GM19351 (cell line): ENCODE data around the gene PARD6G.
"Not testable (repeated sequence)": the region's sequence is repeated elsewhere in the genome, so short reads cannot be mapped to it uniquely, and the experiment has no call there.

Experiments used
- ATAC-seq: cut with Tn5 transposase; IDR thresholded peaks from one replicate; pipeline ENCODE4 v1.9.1; 2021; ENCODE audit warnings: mild to moderate bottlenecking, moderate library complexity; ENCODE audit not compliant: unreplicated experiment

PARD6G gene

DNA sequence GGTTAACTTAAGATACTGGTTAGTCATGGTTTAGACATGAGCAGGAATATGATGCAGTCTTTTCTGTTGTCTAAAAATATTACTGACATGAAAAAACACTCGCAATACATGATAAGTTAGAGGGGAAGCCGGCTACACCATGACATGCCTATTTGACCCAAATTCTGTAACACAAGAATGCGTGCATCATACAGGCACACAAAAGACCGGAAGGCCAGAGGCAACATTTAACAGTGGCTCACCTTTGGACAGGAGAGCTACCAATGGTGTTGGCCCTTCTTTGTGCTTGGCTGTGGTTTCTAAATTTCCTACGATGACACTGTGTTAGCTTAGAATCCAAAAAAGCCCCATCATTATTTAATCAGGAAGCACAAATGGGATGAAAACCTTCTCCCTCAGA lies 4.1 kb downstream of the PARD6G start:
- ATAC-seq: no peak

DNA sequence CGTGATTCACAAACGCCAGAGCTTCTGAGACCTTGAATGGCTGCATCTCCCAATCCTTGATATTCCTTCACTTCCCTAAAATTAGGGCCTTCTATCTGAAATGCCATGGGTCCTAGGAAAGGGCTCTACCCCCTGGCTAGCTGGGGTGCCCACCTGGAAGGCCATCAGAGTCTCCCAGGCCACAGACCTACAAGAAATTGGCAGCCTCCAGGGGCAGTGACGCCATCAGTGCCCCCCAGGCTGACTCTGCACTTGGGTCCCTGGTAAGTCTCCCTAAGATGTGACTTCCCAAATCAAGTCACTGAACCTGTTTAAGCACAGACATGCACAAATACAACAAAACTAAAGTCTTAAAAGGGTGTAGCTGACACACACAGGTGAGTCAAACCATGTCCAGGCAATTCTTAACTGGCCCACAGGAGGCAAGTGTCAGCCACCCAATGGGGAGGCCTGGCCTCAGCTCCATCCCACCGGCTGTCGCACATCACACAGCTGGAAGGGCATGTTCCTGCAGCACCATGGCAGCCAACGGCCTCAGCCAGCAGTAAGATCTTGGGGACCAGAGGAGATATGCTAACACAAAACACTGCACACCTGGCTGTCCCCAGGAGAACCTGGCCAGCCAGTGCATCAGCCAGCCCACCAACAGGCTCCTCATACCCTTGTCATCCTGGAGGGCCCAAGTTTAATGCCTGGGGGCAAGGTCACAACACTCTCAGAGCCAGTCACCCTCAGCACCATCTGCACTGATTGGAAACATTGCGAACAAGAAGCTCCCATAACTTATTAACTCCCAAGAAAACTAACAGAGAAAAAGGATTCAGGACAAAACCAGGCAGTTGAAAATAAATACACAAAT lies 5.2 kb downstream of the PARD6G start:
- no peak for ATAC-seq

DNA sequence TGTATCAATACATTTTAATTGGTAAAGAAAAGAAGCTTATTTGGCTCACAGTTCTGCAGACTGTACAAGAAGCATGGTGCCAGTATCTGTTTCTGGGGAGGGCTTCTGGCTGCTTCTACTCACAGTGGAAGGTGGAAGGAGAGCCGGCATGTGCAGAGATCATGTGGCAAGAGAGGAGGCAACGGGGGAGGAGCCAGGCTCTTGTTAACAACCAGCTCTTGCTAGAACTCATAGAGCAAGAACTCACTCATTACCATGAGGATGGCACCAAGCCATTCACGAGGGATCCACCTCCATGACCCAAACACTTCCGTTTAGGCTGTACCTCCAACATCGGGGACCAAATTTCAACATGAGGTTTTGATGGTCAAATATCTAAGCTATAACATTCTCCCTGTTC lies 7.5 kb downstream of the PARD6G start:
- ATAC-seq: no peak

DNA sequence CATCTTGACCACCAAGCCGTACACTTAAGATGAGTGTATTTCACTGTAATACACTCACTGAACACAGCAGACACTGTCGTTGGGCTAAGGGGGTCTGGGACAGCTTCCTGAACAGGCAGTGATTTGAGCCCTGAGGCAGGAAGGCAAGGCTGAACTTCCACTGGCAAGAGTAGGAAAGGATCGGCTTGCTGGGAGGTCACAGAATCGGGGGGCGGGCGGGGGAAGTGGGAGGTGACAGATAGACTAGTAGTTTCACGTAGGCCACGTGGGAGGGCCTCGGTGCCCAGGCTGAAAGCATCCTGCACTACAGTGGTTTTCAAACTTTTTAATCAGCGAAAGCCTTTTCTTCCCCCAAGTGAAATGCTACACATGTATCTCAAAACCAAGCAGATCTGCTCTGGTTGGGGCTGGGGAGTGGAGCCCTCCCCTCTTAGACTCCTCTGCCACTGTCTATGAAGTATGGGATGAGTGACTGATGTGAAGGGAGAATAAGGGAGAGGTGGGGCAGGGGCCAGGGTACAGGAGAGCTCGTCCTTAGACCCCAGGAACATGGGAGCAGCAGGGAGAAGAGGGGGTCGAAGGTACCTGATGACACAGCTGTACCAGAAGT lies 8.6 kb downstream of the PARD6G start:
- no peak for ATAC-seq

DNA sequence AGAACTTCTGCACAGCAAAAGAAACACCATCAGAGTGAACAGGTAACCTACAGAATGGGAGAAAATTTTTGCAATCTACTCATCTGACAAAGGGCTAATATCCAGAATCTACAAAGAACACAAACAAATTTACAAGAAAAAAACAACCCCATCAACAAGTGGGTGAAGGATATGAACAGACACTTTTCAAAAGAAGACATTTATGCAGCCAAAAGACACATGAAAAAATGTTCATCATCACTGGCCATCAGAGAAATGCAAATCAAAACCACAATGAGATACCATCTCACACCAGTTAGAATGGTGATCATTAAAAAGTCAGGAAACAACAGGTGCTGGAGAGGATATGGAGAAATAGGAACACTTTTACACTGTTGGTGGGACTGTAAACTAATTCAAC lies 9.8 kb downstream of the PARD6G start:
- not testable (repeated sequence) for ATAC-seq

DNA sequence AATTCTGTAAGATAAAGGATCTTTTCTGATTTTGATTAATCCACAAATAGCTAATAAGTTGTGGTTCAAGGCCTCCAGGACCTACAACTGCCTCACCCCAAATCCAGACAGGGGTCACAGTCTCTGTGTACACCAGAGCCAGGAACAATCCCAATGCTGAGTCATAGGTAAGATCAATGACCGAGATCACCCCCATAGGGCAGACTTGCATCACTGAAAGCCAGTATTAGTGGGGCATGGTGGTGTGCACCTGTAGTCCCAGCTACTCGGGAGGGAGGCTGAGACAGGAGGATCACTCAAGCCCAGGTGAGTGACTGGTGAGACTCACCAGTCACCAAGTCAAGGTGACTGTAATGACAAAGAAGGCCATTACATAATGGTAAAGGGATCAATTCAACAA lies 12.9 kb downstream of the PARD6G start:
- no peak for ATAC-seq

DNA sequence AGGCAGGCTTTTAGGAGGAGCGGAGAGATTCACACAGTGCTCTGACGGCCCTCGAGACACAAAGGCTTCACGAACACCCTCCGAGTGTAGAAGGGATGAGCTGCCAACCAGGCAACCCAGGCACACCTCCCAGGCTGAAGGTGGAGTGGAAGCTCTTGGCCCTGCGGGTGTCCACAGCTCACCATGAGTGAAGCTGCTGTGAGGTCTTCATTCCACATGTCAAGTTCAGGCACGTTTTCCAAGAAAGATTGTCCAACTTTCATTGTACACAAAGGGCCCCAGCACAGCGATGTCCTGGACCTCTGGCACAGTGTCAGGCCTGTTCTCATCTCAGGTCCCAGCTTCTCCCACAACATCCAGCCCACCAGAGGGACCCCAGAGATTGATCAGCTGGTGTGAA lies 13.4 kb downstream of the PARD6G start:
- ATAC-seq: no peak

DNA sequence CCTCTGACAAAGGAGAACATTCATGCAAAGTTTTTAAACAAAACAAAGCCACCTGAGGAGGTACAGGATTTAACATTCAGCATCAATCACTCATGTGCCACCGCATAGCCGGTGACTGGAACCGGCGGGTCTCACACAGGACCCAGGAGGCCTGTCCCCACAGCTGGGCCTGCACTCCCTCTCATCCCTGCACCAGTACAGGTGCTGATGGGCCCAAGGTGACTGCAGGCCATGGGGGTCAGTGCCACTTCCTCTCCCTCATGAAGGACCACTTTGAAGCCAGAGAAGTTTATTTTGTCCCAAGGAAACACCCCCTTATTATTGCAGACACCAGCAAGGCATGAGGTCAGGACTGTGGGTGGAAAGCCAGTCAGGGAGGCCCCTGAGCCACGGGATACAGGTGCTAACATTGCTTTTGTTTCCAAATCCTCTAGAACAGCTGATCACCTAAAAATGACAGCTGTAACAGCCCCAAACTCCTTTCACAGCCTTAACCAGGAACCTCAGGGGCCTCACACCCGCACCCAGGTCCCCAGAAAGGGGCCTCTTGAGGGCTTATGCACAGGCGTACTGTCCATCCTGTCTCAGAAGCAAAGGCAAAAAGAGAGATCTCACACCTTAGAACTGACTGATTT lies 14.0 kb downstream of the PARD6G start:
- ATAC-seq: no peak

DNA sequence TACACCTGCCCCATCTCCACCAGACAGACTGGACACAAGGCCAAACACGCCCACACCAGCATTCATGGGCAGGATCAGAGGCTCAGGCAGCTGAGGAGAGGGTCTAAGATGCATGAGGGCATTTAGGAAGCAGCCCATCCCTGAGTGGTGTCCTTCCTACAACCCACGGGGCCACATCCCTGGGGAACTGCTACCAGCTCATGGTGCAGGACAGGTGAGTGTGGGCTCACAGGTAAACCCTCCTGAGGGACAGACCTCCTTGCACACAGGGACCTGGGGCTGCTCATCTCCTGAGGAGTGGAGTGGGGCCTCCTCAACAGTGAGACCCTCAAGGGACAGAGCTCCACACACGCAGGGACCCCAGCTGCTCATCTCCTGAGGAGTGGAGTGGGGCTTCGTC lies 14.6 kb downstream of the PARD6G start:
- no peak for ATAC-seq

DNA sequence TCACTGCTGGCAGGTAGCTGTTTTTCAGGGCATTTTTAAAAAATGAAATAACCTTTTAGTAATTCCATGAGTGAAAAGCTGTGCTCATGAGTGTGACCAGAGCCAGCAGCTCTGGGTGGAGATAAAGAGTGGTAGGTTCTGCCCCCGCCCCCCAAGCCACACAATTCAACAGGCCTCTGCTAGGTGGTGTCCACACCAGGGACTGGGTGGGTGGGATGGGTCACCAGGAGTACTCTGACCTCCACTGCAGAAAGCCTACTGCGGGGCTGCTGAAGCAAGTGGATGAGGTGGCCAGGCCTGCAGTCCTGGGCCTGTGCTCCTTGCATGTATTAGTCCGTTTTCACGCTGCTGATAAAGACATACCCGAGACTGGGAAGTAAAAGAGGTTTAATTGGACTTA lies 15.3 kb downstream of the PARD6G start:
- no peak for ATAC-seq

DNA sequence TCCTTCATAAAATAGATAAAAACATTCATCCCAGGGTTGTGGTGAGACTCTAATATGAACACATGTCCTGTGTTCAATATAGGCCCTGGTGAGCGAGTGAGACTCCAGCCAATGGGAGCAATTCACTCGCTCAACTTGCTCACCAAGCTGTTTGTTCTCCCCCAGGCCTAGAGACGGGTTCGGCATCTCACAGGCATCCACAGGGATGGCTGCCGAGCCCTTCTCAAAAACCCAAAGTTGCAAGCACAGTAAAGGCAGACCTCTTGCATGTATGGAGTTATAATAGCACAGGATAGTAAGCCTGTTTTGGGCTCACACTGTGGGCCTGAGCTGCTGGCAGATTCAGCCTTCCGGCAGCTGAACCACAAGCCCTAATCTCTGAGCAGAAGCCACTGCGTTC lies 15.7 kb downstream of the PARD6G start:
- no peak for ATAC-seq

DNA sequence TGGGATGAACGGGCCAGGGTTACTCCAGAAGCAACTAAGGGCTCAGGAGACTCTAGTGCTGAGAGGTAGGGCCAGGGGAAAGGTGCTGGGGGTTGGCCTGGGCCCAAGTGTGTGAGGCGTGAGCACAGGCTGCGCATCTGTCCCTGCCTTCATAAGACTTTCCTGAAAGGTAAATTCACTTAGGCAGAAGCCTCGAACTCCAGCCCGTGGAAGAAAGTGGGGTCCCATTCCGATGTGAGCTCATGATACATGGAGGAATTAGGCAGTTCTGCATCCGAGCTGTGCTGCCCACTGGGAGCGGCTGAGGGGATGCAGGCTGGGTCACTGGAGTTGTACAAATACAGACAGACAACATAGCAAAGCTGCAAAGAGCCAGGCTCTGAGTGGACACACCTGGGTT lies 16.2 kb downstream of the PARD6G start:
- no peak for ATAC-seq

DNA sequence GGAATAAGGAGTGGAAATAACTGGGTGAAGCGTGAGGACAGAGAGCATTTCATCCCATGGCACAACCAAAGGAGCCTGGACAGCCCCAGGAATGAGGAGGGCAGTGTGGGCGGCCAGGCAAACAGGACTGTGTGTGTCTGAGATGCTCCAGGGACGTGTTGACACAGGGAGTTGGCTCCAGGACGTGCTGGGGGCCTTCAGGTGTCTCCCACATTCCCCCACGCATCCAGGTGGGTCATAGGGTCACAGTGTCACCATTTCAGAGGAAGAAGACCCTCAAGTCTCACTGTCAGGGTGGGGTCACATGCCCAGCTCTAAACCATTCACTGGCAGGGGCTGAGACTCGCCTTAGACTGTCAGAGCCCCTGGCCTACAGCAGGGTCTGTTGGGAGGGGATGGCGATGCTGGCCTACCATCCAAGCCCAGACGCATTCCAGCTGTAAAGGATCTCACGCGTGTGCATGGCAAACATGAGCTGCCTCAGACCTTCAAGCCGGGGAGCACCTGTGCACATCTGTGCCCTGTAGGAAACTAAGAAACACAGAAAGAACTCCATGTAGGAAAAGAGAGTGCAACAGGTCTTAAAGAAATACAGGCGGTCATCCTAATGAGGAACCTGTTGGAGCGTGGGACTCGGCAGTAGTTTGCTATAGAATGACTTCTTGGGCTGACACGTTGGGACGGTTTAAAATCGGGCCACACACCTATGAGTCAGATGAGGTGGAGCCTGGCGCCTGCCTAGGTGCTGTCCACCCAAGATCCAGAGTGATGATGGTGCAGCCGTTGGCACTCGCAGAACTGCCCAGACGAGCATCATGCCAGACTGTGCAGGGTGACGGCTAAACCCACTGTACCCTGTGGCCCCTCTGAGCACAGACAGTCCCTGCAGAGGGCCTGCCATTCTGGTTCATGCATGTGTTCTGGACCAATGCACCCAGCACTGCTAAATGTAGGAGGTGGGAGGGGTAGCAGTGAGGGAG lies 17.3 kb downstream of the PARD6G start:
- no peak for ATAC-seq

DNA sequence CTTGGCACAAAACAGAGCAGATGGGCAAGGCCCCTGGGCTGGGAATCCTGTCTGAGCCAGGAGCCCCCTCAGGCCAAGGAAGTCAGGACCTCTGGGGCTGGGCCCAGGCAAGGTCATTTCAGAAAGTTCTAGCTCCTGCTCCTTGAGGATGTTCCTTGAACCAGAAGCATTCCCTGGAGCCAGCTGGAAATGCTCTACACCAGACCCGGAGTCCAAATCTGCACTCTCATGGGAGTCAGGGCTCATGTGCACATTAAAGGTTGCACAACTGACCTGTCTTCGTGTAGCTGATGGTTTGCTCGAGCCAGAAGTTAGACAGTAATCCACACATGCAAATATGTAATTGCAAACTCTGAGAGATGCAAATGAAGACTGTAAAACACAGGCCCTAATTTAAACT lies 18.0 kb downstream of the PARD6G start:
- no peak for ATAC-seq

DNA sequence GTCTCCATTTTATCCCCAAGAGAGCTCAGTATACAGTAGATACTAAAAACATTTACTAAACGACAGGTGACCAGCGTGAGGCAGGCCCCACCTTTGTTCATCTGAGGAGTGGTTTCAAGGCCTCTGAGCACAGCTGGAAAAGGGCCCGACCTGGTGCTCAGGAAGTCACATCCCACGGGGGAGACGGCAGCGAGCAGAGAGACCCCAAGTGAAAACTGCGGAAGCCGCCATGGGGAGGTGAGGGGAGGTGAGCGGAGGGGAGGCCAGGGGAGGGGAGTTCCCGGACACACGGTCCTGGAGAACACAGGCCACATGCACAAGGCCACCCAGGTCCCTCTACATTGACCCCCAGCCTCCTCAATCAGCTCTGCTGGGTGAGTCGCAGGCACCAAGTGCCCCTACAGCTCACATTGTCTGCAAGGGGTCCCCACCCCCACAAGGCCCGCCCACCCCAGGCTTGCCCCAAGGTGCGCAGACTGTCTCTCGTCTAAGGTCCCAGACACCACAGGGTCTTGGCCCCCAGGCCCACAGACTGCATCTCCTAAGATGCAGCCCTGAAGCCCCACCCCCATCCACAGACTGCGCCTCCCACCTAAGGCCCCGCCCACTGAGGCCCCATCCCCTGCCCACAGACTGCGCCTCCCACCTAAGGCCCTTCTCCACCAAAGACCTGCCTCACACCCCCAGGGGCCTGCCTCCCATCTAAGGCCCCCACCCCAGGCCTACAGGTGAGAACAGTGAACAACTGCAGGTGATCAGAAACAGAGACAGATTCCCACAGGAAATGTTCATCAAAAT lies 19.1 kb downstream of the PARD6G start:
- ATAC-seq: no peak

DNA sequence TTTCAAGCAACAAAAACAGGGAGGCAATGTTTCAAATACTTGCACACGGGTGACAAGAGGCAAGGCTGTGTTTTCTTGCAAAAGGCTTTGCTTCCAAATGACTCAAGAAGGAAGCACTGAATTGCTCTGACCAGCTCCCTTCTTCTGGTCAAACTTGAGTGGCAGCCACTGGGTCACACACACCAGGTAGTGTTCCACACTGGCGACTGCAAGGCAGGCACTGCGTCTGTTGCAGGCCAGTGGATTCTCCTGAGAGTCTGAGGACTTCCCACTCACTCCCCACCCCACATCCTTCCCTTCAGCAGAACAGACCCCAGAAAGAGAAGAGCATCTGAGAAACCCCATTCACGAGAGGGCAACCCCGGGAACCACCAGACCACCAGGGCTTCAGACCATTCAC lies 19.8 kb downstream of the PARD6G start:
- no peak for ATAC-seq

DNA sequence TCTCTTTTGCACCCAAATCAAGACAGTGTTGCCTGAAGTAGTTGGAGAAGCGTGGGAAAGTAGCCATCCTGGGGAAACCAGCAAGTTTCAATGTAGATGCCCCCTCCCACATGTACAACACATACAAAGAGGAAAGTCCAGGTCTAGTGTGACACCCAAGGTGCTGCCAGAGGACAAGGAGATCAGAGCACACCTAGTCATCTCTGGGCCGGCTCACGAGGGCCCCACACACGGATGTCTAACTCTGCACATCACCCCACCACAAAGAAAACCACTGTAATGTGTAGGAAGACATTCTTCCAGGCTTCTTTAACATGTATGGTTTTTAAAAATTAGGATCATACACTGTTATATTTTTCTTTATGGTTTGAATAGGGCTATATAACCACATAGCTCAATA lies 21.6 kb downstream of the PARD6G start:
- no peak for ATAC-seq

DNA sequence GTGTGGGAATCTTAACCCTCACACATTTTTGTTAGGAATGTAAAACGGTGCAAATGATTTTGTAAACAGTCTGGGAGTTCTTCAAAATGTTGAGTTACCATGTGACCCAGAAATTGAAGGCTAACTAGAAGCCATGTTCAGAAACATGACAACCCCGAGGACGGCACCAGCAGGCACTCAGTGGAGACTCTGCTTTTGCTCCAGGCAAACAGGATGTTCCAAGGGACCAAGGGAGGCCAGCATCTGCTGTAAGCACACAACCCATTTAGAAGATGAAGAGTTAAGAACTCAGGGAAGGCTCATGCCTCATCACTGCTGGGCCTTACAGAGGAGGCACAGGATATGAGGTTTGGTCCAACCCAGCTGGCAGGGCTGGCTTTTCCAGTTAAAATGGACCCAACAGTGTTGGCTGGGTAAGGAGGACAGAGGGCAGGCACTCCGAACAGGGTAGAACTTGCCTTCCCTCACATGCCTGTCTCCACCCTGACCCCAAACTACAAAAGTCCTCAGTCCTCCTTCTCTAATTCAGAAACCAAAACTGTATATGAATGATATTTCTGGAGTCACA lies 23.6 kb downstream of the PARD6G start:
- ATAC-seq: no peak

DNA sequence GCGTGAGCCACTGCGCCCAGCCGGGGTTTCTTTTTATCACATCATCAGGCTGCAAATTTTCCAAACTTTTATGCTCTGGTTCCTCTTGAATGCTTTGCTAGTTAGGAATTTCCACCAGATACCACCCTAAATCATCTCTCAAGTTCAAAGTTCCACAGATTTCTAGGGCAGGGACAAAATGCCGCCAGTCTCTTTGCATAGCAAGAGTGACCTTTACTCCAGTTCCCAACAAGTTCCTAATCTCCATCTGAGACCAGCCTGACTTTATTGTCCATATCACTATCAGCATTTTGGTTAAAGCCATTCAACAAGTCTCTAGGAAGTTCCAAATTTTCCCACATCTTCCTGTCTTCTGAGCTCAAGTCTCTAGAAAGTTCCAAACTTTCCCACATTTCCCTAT lies 27.8 kb downstream of the PARD6G start:
- not testable (repeated sequence) for ATAC-seq
